IMR-90 (cell line): ENCODE results near the gene VCL. TPM values are rescaled to one million over a fixed set of nuclear protein-coding genes. Genes with fewer than 3 reads are reported as not detected.

ENCODE experiments used
- ATAC-seq: fragments of 200-7000 bp; cut with Tn5 transposase; 2 replicates; pipeline ENCODE4 v1.9.1; 2020; ENCODE audit warnings: low read depth, mild to moderate bottlenecking, moderate library complexity
- BruUV-seq: library from RNA; stranded (reverse); fragments of 400-500 nt; replicated peaks from 2 replicates; lab custom pipeline; 2021; lab: Mats Ljungman, UMichigan
- CTCF ChIA-PET: fragments of 300-600 bp; formaldehyde crosslinking; extraction: SDS; loops from one replicate; lab custom pipeline; 2021; ENCODE audit warnings: antibody characterized with exemption; lab: Yijun Ruan, JAX
- POLR2A ChIA-PET: fragments of 300-600 bp; sonication (Branson Sonifier 250); formaldehyde crosslinking; loops from one replicate; lab custom pipeline; 2022; ENCODE audit warnings: antibody characterized with exemption; ENCODE audit not compliant: unreplicated experiment; lab: Charles Lee
- DNase-seq: peaks from one replicate; pipeline ENCODE4 v3.0.0; 2013
- H2AFZ ChIP-seq: replicated peaks from 2 replicates; pipeline ENCODE3; 2013; ENCODE audit warnings: low read length, mild to moderate bottlenecking; ENCODE audit not compliant: poor library complexity
- H2AK5ac ChIP-seq: 2 replicates; pipeline ENCODE4 v1.6.1; 2013; ENCODE audit warnings: low read depth, low read length, inconsistent platforms
- H2AK9ac ChIP-seq: replicated peaks from 2 replicates; pipeline ENCODE3; 2013; ENCODE audit warnings: mild to moderate bottlenecking, low read depth, low read length, moderate library complexity; ENCODE audit not compliant: poor library complexity
- H2BK120ac ChIP-seq: 2 replicates; pipeline ENCODE4 v1.6.1; 2013; ENCODE audit warnings: low read depth, low read length, inconsistent platforms
- H2BK15ac ChIP-seq: 3 replicates; pipeline ENCODE4 v1.6.1; 2013; ENCODE audit warnings: low read depth, low read length, inconsistent platforms
- H2BK20ac ChIP-seq: 2 replicates; pipeline ENCODE4 v1.6.1; 2013; ENCODE audit warnings: low read depth, mild to moderate bottlenecking, inconsistent platforms, low read length, moderate library complexity
- H2BK5ac ChIP-seq: 2 replicates; pipeline ENCODE4 v1.6.1; 2013; ENCODE audit warnings: mild to moderate bottlenecking, low read depth, low read length, inconsistent platforms; ENCODE audit not compliant: poor library complexity, severe bottlenecking
- H3K14ac ChIP-seq: replicated peaks from 2 replicates; pipeline ENCODE4 v1.6.1; 2013; ENCODE audit warnings: low read depth, low read length, inconsistent platforms
- H3K18ac ChIP-seq: 2 replicates; pipeline ENCODE4 v1.6.1; 2013; ENCODE audit warnings: low read depth, low read length, control low read depth
- H3K23ac ChIP-seq: 2 replicates; pipeline ENCODE4 v1.6.1; 2013; ENCODE audit warnings: low read depth, low read length, inconsistent platforms
- H3K27ac ChIP-seq: 2 replicates; pipeline ENCODE4 v1.5.1; 2013; ENCODE audit warnings: mild to moderate bottlenecking, control low read depth, low read length; ENCODE audit not compliant: insufficient read depth
- H3K27me3 ChIP-seq: 2 replicates; pipeline ENCODE4 v1.6.1; 2013; ENCODE audit warnings: low read length; ENCODE audit not compliant: control insufficient read depth, insufficient read depth
- H3K36me3 ChIP-seq: 2 replicates; pipeline ENCODE4 v1.6.1; 2013; ENCODE audit warnings: low read length, mixed read lengths; ENCODE audit not compliant: control insufficient read depth, insufficient read depth
- H3K4ac ChIP-seq: 2 replicates; pipeline ENCODE4 v1.6.1; 2013; ENCODE audit warnings: low read depth, low read length, inconsistent platforms
- H3K4me1 ChIP-seq: 2 replicates; pipeline ENCODE4 v1.6.1; 2013; ENCODE audit warnings: low read length, mixed read lengths; ENCODE audit not compliant: control insufficient read depth, insufficient read depth
- H3K4me2 ChIP-seq: 2 replicates; pipeline ENCODE4 v1.6.1; 2013; ENCODE audit warnings: low read depth, mild to moderate bottlenecking, control low read depth, low read length, moderate library complexity
- H3K4me3 ChIP-seq: 2 replicates; pipeline ENCODE4 v1.5.1; 2013; ENCODE audit warnings: low read depth, mild to moderate bottlenecking, control low read depth, low read length, moderate library complexity; ENCODE audit not compliant: insufficient read depth
- H3K56ac ChIP-seq: 2 replicates; pipeline ENCODE4 v1.6.1; 2013; ENCODE audit warnings: low read length, inconsistent platforms; ENCODE audit not compliant: insufficient read depth; ENCODE audit errors: extremely low read depth
- H3K79me1 ChIP-seq, 2 experiments: 2 replicates each; pipeline ENCODE4 v1.6.1; 2013; ENCODE audit warnings: low read length in 2 of 2, inconsistent platforms in 1 of 2, low read depth in 1 of 2
- H3K9ac ChIP-seq: 2 replicates; pipeline ENCODE4 v1.6.1; 2013; ENCODE audit warnings: low read depth, low read length, control low read depth
- H3K9me1 ChIP-seq: 2 replicates; pipeline ENCODE4 v1.6.1; 2013; ENCODE audit warnings: low read length, inconsistent platforms; ENCODE audit not compliant: insufficient read depth
- H3K9me3 ChIP-seq: 2 replicates; pipeline ENCODE4 v1.6.1; 2013; ENCODE audit warnings: low read length; ENCODE audit not compliant: control insufficient read depth, insufficient read depth
- H4K20me1 ChIP-seq: 2 replicates; pipeline ENCODE4 v1.6.1; 2013; ENCODE audit warnings: low read length, inconsistent platforms; ENCODE audit not compliant: insufficient read depth
- H4K5ac ChIP-seq: 2 replicates; pipeline ENCODE4 v1.6.1; 2013; ENCODE audit warnings: mild to moderate bottlenecking, low read depth, low read length, control low read depth
- H4K8ac ChIP-seq, 2 experiments: 2 replicates each; pipeline ENCODE4 v1.6.1; 2013; ENCODE audit warnings: low read depth in 2 of 2, low read length in 2 of 2, control low read depth in 1 of 2, inconsistent platforms in 1 of 2
- H4K91ac ChIP-seq: 2 replicates; pipeline ENCODE4 v1.6.1; 2013; ENCODE audit warnings: low read depth, low read length, inconsistent platforms; ENCODE audit not compliant: insufficient read depth
- CEBPB ChIP-seq: IDR thresholded peaks from 2 replicates; pipeline ENCODE4 v1.6.1; 2012; ENCODE audit warnings: low read depth, low read length, improper control_type of control experiment
- CHD1 ChIP-seq: IDR thresholded peaks from 2 replicates; pipeline ENCODE4 v1.6.1; 2012; ENCODE audit warnings: low read depth, low read length, improper control_type of control experiment
- CTCF ChIP-seq: conservative IDR thresholded peaks from 2 replicates; pipeline ENCODE4 v1.5.1; 2012; ENCODE audit warnings: mild to moderate bottlenecking, low read depth, low read length, improper control_type of control experiment
- ELK1 ChIP-seq: fragments of 150-350 bp; IDR thresholded peaks from 2 replicates; pipeline ENCODE4 v1.6.1; 2016; ENCODE audit warnings: low read depth, mild to moderate bottlenecking, low read length, moderate library complexity, borderline replicate concordance
- FOS ChIP-seq: fragments of 150-350 bp; IDR thresholded peaks from 2 replicates; pipeline ENCODE4 v1.6.1; 2016; ENCODE audit warnings: low read depth, low read length
- MAFK ChIP-seq: IDR thresholded peaks from 2 replicates; pipeline ENCODE4 v1.6.1; 2012; ENCODE audit warnings: low read depth, low read length, improper control_type of control experiment
- MAZ ChIP-seq: IDR thresholded peaks from 2 replicates; pipeline ENCODE4 v1.6.1; 2012; ENCODE audit warnings: low read depth, mild to moderate bottlenecking, low read length, improper control_type of control experiment, moderate library complexity, borderline replicate concordance
- MXI1 ChIP-seq: IDR thresholded peaks from 2 replicates; pipeline ENCODE4 v1.6.1; 2012; ENCODE audit warnings: low read depth, mild to moderate bottlenecking, low read length, moderate library complexity, borderline replicate concordance
- POLR2A ChIP-seq: IDR thresholded peaks from 2 replicates; pipeline ENCODE4 v1.6.1; 2012; ENCODE audit warnings: mild to moderate bottlenecking, low read depth, low read length
- RAD21 ChIP-seq: IDR thresholded peaks from 2 replicates; pipeline ENCODE4 v1.6.1; 2012; ENCODE audit warnings: low read length, improper control_type of control experiment
- RCOR1 ChIP-seq: IDR thresholded peaks from 2 replicates; pipeline ENCODE4 v1.6.1; 2012; ENCODE audit warnings: mild to moderate bottlenecking, low read length, improper control_type of control experiment; ENCODE audit not compliant: insufficient replicate concordance
- RFX5 ChIP-seq: IDR thresholded peaks from 2 replicates; pipeline ENCODE4 v1.8.0; 2012; ENCODE audit warnings: low read depth, mild to moderate bottlenecking, low read length, moderate library complexity
- SMC3 ChIP-seq: fragments of 150-350 bp; IDR thresholded peaks from 2 replicates; pipeline ENCODE4 v1.6.1; 2016; ENCODE audit warnings: low read depth, mild to moderate bottlenecking, antibody characterized with exemption, low read length, moderate library complexity
- USF2 ChIP-seq: fragments of 150-350 bp; IDR thresholded peaks from 2 replicates; pipeline ENCODE4 v1.6.1; 2017; ENCODE audit warnings: mild to moderate bottlenecking, antibody characterized with exemption, low read length, low read depth
- WGBS, 2 experiments: methylation state at CpG; one replicate each; pipeline versions ENCODE4 v1.1.5 to v1.1.7; 2013; ENCODE audit warnings: missing lambda C conversion rate in 2 of 2; ENCODE audit not compliant: insufficient read length in 1 of 2; ENCODE audit errors: extremely low coverage in 2 of 2; 5-methylcytosine and 5-hydroxymethylcytosine counted together
- dilution Hi-C: fragments of 300-500 bp; cut with HindIII; formaldehyde crosslinking; loops from one replicate; pipeline ENCODE4 v1.14.3; 2018; ENCODE audit warnings: low sequenced_read_pairs; ENCODE audit not compliant: unreplicated experiment
- in situ Hi-C: fragments of 300-500 bp; cut with MboI; formaldehyde crosslinking; loops from 3 replicates; pipeline ENCODE4 v1.14.3; 2019; ENCODE audit warnings: low sequenced_read_pairs, inconsistent platforms, mixed read lengths
- intact Hi-C: fragments of 100-400 bp; cut with micrococcal nuclease; formaldehyde crosslinking; loops from 2 replicates; pipeline ENCODE4 v1.10.0; 2022
- polyA plus RNA-seq, 3 experiments: library from polyadenylated mRNA; depleted of rRNA; stranded (reverse); fragments of >200 nt; gene quantifications; 2 replicates each; pipeline ENCODE4 v1.2.3, GENCODE V29; 2012; ENCODE audit warnings: low replicate concordance in 1 of 3
- total RNA-seq: library from RNA; depleted of rRNA; stranded (reverse); fragments of >200 nt; gene quantifications from 2 replicates; pipeline ENCODE4 v1.2.3, GENCODE V29; 2012

Gene VCL
- total and polyA plus RNA-seq, 2 of the 4 experiments (the other 2 are of a cell fraction) = 227 to 283 TPM

- ChIA-PET POLR2A (no interaction called here), CTCF (no interaction called here)
- H2AK5ac ChIP-seq = no peak overlapping the region
- H3K36me3 ChIP-seq = peaks cover 54% of the 10 kb centered on the region
- no peak overlapping the region for H3K56ac ChIP-seq
- no peak overlapping the region for H2BK20ac ChIP-seq
- peaks cover 10% of the 10 kb centered on the region for H3K4me1 ChIP-seq
- no peak overlapping the region for H4K5ac ChIP-seq
- H4K8ac ChIP-seq = no peak overlapping the region
- DNase-seq (no peak), ATAC-seq (no peak)
- no TSS peak for BruUV-seq
- H3K4ac ChIP-seq = no peak overlapping the region
- H2AK9ac ChIP-seq = no peak overlapping the region
- no peak overlapping the region for H3K4me2 ChIP-seq
- H2BK120ac ChIP-seq = no peak overlapping the region
- H3K9me3 ChIP-seq = no peaks in the 10 kb centered on the region
- no CpG with 5 or more reads among the region's 1 CpG for WGBS, 2 experiments
- H3K27ac ChIP-seq = no peak overlapping the region
- no peak overlapping the region for H2BK5ac ChIP-seq
- H3K14ac ChIP-seq = no peak overlapping the region
- peaks cover 29% of the 10 kb centered on the region for H4K20me1 ChIP-seq
- in situ Hi-C loops (no loop called here), intact Hi-C loops (loop anchor here (10.0 kb wide), 1 partner anchor 984 kb away; a partner anchor contains a TSS), dilution Hi-C loops (no loop called here)
- H2BK15ac ChIP-seq = no peak overlapping the region
- no peaks in the 10 kb centered on the region for H3K27me3 ChIP-seq
- H3K4me3 ChIP-seq = no peak overlapping the region
- H3K9ac ChIP-seq = no peak overlapping the region
- TF ChIP-seq SMC3 (no peak), CEBPB (no peak), CHD1 (no peak), RAD21 (no peak), CTCF (no peak), ELK1 (no peak), MAZ (no peak), MAFK (no peak), USF2 (no peak), MXI1 (no peak), FOS (no peak), POLR2A (no peak), RCOR1 (no peak), RFX5 (no peak)
- no peak overlapping the region for H3K23ac ChIP-seq
- no peak overlapping the region for H4K91ac ChIP-seq
- no peaks in the 10 kb centered on the region; the same call in 1 of the 2 replicates for H3K9me1 ChIP-seq
- peaks cover 14 to 46% of the 10 kb centered on the region in 2 experiments; a peak in 3 of 4 replicates for H3K79me1 ChIP-seq
- no peak overlapping the region for H2AFZ ChIP-seq
- no peak overlapping the region for H3K18ac ChIP-seq
Observed at GRCh38 chr10:74120911-74121310, 123.0 kb downstream of the VCL start.
